LoVo (cell line): ENCODE data around the gene RPS6KA2.

Experiments
- DNase-seq: peaks from one replicate; pipeline ENCODE4 v3.0.0-alpha.2; 2016; ENCODE audit warnings: low spot score

The RPS6KA2 gene

DNA sequence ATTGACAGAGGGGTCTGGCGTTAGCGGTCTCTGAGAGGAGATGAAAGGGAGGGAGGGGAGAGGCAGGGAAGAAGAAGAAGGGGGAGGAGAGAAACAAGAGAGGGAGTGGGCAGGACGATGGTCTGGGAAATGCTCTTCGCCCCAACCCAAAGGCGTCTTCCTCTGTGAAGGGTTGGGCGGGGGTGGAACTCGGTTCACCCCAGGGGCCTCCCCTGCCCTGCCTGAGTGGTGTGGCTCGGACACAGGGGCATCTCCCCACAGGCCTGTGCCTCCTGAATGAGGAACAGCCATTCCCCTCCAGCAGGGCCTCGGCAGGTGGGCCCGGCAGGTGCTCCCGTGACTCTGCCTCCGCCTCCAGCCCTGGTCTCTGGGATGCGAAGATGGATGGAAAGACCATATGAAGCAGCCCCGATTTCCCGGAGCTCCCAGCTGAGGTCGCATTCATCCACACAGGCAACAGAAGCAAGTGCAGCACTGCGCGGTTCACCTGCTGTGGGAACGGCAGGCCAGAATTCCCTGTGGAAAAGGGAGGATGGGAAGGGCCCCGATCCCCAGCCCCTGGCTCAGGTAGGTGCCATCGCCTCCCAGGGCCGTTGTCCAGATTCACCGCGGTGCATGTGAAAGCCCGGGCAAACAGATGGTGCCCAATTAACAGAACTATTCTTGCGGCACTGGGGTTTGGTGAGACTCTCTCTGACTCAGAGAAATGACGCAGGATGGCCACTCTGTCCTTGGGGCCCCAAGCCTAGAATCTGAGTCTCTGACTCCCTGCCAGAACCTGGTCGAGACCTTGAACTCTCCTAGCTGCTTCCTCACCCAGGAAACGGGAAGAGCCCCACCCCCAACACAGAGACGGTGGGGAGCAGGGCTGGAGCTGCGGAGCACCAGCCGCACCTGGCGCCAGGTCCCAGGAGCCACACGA is 29.4 kb upstream of the RPS6KA2 start:
- no peak for DNase-seq

DNA sequence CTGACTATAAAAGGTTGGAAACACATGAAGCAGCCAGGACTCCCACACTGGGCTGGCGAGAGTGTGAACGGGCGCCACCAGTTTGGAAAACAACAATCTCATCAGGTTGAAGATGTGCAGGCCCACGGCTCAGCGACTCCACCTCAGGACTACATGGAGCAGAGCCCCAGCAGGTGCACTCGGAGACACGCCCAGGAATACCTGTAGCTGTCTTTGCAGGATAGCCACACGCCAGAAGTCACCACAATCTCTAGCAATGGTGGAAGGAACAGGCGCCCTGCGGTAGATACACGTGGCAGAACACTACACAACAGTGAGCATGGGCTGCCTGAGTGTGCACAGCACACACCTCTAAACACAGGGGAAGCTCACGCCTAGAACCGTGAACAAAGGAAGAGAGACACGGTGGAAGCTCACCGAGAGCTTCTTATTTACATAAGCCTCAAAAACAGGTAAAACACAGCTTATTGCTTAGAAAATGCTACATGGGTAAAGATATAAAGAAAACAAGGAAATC is 28.7 kb upstream of the RPS6KA2 start:
- no peak for DNase-seq

DNA sequence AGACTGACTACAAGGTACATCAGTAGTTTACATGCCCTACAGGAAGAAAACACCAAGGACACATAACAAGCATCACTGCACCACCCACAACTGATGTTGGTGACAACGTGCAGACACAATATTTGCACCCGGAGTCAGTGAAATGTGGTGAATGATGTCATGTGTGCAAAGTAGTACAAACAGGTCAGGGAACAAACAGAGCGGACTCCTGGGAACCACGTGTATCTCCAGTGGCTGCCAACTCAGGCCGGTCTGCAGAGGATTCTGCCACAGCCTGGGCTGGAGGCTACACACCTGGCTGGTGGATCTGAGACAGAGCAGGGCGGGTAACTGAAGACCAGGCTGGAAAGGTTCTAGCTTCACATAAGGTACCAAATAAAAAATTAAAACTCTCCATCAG is 28.2 kb upstream of the RPS6KA2 start:
- DNase-seq = no peak

DNA sequence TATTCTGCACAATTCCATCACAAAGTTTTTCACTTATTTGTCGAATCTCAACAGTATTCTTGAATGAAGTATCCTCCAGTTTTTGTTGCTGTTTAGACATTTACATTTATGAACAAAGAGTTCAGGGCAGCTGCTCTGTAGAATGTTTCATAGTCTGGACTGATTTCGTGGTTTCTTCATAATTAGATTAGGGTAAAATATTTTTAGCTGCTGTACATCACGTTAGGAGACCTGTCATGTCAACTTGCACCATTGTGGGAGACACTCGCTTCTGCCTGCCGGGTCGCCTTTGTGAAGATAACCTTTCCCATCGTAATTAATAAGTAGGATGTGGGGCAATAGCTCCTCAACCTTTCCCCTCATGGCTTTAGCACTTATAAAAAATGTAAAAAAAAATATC is 27.5 kb upstream of the RPS6KA2 start:
- no peak for DNase-seq

DNA sequence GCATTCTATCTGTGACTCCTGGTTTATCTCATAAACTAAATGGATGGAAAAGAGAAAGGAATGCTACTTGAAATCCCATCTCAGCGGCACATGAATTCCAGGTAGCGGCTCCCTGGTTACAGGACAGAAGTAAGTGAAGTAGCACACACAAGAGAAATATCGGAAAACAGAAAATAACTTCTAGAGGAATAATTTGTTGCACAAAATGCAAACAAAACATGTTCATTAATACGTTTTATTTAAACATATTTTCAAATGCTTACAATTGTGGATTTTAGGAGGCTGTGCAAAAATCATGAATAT is 26.5 kb upstream of the RPS6KA2 start:
- DNase-seq = no peak

DNA sequence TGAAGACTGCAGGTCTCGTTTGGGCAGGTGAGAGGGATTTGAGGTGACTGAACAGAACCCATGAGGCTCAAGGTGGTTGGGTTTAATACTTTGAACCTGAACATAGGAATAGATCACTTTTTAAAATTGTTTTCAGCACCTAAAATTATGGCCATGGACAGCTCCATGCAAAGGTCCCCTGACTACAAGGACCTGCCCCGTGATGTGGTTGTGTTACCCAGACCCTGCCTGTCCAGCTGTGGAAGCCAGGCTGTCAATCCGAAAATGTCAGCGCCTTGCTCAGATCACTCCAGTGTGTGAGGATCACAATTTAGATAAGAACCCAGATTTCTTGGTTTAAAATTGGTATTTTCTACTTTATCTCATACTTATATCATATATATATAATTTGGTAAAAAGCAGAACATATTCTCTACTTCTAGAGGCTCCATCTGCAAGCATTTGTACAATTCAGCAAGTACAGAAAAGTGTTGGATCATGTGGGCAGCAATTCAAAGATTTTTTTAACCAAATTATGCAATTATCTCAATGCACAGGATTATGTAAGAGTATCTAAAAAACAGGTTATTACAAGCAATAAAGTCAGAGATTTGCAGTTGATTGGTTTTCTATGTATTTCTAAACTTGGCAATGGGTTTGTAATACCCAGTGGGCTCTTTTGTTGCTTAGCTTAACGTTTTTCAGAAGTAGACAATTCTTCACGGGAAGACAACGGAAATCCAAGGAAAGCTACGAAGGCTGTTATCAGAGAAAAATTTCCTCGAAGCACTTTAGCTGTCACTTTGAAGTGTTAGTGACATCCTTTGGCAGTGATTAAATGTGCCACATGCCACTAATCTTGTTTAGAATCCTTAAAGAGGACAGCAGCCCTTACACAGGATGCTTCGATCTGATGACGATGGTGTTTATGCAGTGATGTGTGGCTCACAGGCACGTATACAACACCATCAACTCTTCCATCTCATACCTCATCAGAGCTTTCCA is 24.1 kb upstream of the RPS6KA2 start:
- DNase-seq = no peak

DNA sequence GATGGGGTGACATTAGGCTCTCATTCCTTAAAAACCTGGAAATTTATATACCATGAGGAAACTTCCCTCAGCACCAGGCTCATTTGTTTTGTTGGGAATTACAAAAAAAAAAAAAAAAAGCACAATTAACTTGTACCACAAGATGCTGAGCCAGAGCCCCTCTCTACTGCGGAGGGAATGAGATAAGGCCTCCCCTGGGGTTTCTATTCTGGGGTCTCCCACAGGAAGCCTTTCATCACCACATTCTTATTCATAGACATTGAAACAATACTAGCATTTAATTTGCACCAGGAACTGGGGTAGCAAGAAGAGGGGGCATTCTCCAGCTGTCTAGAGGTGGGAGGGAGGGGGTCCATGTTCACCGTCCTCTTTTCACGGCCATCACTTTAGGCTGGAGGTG is 23.0 kb upstream of the RPS6KA2 start:
- DNase-seq = no peak

DNA sequence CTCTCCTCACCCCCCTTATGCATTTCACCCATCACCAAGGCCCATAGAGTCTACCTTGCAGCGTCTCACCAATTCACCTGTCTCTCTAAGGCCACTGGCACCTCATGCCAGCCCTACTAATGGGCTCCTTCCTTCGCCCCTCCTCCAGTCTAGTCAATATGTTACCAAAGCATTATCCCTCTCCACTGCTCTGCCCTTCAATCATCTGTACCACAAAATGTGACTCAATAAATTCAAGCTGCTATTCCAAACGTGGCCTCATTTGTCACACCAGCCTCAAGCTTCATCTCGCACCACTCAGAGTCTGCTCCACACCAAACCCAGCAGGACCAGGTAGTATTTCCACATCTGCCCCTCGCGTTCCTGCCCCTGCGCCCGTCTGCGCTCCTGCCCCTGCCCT is 21.8 kb upstream of the RPS6KA2 start:
- DNase-seq = no peak

DNA sequence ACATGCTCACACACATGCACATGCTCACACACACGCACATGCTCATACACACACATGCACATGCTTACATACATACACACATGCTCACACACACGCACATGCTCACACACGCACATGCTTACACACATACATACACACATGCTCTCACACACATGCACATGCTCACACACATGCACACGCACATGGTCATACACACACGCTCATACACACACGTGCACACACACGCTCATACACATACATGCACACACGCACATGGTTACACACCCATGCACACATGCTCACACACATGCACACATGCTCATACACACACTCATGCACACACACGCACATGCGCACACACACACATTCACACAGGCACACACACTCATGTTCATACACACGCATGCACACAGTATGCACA is 20.8 kb upstream of the RPS6KA2 start:
- no peak for DNase-seq

DNA sequence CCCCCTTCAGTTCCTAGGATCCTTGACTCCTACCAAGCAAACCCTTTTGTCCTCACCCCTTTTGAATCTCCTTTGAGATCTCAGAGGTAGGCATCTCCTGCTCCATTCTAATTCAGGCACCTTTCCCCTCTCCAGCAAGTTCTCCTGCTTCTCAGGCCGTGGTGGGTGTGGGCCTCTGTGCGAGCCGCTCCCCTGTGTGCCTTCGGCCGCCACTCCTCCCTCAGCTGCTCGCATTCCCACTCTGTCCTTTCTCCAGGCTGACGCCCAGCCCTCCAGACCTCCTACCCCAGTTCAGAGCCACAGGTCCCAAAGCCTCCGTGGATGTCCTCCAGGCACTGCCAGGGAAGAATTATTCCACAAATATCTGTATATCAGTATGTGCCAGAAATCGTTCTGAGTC is 19.7 kb upstream of the RPS6KA2 start:
- no peak for DNase-seq

DNA sequence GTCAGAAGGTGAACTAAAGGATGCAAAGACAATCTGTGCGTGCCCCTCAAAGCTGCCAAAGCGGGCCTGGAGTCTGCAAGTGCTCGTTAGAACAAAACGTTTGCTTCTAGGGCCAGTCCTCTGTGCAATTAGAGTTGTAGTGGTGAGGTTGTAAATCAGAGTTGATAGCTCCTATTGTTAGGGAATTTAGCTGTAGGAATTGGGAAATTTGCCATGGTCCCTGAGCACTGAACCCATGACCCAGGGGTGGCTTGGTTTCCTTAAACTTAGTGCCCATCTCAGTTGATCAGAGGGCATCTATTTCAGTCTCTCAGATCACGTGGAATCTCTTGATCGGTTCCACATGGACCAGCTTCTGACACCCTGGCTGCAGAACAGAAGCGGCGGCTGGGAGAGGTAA is 18.8 kb upstream of the RPS6KA2 start:
- DNase-seq = no peak

DNA sequence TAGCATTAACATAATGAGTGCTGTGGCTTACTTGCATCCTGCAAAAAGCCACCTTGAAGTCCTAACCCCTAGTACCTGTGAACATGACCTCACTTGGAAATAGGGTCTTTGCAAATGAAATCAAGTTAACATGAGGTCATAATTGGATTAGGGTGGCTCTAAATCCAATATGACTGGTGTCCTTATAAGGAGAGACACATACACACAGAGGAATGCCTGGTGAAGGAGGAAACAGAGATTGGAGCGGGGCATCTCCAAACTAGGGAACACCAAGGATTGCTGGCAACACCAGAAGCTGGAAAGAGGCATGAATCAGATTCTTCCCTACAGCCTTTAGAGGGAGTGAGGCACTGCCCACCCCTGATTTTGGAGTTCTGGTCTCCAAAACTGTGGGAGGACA is 17.6 kb upstream of the RPS6KA2 start:
- DNase-seq = no peak

DNA sequence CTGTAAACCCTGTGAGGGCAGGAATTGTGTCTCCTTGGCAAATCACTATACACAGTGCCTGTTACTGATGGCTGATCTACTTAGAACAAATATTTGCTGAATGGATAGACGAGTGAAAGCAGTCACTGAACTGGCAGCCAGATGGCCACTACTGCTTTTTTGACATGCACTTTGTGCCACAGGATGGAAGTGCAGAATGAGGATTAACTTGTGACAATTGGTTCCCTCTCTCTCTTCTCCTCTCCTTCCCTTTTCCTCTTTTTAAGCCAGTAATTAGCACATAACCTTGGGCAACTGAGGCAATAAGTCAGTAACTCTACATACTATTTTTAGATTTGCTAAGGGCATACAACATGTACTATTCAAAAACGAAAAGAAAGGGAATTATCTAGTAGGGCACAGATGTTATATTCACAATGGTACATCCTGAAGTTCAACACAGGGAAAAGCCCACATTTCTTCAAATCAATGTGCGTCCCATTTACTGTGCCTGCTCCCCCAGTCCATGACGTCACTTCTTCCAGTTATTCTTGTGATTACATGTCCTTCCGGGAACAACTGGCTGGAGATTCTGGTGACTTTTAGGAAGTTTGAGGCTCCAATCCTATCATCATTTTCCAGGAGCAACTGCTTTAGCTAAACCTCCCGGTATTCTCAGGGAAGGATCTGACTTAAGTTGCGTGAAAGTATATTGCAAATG is 17.0 kb upstream of the RPS6KA2 start:
- no peak for DNase-seq

DNA sequence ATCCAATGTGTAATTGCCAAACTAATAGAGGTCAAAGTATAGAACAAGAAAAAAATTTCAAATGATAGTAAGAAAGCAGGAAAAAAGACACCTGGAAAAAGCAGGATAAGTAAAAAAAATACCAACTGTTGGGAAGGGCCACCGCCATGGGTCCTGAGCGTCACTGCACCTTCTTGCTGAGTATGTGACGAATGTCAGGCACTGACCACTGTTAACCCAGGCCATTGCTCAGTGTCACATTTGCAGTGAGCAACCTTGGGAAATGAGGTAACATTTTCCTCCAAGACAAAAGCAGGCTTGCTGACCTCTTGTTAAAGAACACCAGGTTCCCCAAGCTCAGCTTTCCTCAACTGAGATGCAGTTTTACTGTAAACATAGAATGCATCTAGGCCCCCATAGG is 15.6 kb upstream of the RPS6KA2 start:
- DNase-seq = no peak

DNA sequence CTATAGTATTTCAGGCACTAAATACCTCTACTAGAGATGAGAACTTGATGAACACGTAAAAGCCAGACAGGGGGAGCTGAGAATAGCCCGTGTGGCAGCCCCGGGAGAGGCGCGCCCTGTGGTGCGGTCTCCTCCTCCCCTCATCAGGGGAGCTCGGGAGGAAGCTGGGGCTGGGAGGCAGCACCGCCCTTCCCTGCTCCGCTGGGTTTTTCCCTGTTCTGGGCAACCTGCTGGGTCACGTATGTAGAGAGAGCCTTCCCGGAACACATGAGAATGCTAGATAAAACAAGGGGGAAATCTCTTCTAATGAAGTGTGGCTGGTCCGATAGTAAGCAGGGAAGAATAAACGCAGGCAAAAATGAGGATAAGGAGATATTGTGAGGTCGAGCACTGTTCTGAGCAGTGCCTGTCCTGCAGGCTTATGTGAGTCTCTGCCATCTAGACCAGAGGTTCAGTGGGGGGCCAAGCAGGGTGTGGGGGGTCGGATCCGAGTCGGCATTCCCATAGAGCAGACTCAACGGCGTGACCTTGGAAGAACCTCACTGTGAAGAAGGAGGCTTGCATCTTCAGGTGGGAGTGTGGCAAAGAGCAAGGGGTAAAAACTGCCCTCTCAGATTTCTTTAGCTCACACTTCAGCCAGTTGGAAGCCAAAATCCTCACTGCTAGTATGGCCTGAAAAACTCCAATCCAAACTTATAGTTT is 13.4 kb upstream of the RPS6KA2 start:
- no peak for DNase-seq

DNA sequence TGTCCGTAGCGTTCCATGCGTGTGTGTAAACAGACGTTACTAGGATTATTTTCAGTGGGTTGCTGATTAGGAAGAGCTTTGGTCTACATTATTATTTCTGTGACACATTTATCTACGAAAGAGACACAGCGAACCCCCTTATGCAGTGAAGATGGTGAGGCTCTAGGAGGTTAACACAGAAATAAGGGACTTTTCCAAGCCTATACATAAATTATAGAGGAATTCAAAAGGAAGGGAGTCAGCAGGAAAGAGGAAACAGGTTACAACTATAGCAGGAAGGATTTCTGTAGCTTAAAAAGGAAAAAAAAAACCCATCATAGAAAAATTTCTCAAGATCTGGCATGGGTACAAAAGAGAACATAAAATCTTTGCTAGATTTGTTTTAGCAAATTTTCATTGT is 12.9 kb upstream of the RPS6KA2 start:
- DNase-seq = no peak

DNA sequence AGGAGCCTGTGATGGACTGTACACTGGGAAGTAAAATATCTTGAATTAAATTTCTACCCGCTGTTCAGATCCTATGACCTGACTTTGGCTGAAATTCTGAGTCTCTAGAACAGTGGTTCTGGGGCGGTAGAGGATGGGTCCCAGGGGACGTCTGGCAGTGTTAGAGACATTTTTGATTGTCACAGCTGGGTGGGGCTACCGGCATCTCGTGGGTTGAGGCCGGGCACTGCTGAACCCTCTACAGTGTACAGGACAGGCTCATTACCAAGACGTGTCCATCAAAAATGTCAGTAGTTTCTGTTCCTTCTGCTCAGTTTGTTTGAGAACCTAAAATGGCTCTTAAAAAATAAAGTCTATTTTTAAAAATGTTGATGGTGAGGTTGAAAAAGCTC is 11.5 kb upstream of the RPS6KA2 start:
- no peak for DNase-seq

DNA sequence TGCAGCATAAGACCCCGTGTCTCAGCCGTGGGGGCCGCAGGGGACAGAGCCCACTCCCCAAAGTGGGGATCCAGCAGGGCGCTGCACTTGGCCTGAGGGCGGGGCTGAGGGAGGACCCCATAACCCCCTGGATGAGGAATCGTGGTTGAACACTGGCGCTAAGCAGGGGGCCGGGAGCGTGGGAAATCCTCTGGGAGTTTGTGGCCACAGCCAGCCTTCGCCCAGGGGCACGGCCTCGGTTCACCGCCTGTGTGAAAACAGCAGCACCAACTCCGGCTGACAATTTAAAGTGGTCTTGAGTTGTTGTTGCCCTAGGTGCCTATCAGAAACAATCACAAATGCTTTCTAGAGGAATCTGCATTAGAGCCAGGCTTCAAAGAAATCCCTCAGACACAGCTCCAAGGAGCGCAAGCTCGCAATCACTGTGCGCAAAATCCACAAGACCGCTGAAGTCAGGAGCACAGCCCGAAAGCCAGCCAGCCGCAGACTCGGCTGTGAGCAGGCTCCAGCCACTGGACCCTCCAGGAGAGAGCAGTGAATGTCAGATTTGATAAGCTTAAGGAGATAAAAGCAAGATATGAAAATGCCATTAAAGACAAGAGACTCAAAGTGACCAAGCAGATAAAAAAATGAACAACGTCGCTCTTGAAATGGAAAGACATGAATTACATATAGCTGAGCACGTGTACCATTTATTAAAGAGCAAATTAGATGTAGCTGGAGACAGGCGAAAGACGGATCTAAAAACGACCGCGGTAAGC is 10.9 kb upstream of the RPS6KA2 start:
- no peak for DNase-seq

DNA sequence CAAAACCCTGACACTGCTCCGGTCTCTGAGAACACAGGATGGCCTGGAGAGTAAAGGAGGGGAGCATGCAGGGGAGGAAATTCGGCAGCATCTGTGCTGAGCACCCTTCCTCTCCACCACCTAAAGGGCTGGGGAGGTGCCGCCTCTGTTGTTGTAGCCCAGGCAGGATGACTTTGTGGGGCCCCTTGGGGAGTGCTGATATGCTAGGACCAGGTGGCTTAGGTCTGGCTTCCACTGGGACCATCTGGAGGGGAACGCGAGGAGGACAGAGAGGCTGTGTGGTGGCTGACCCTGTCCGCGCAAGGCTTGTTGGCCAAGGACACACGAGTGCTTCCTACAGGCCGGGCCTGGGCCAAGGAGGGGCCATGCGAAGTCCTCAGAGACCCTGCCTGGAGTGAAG is 9.9 kb upstream of the RPS6KA2 start:
- no peak for DNase-seq

DNA sequence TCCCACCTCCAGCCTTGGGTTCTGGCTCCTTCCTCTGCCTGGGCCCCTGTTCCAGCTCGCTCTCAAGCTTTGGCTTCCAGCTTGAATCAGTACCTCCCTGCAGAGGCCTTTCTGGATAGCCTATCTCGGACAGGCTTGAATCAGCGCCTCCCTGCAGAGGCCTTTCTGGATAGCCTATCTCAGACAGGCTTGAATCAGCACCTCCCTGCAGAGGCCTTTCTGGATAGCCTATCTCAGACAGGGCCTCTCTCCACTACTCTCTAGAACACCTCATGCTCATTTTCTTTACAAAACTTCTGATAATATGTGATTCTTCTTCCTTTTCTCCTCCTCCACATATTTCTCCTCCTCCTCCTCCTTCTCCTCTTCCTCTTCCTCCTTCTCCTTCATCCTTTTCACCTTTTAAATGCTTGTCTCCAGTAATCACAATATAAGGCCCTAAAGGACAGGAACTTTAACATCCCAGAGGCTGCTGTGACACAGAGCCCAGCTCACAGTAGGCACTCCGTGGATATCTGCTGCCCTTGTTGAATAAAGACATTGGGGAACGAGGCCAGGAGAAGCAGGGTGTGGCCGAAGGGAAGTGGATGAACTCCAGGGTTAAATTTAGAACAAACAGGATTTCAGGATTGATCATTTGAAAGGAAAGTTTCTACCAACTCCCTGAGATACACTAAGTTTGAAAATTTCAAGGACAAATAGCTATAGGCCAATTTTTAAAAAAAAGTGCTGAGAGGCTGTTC is 9.3 kb upstream of the RPS6KA2 start:
- DNase-seq = no peak
